ENCODE results near the gene ATG2A. TPM values are rescaled to one million over a fixed set of nuclear protein-coding genes. Genes with fewer than 3 reads are reported as not detected.

Gene ATG2A
- polyA plus RNA-seq, 4 donors, result 18.0 to 35.7 (median 24.7) TPM

- Histone ChIP-seq H3K27ac (ENCODE audit: low read depth in 1 of 3, low read length in 2 of 3) (peak overlapping the region; percentile 77 to 89 (median 82)), H3K4me1 (ENCODE audit: control insufficient read depth in 3 of 3, insufficient read depth in 2 of 3, low read depth in 1 of 3, low read length in 2 of 3) (peaks cover 3 to 64% (median 8%) of the 10 kb centered on the region in 3 donors), H3K27me3 (ENCODE audit: control insufficient read depth in 3 of 3, insufficient read depth in 3 of 3, low read length in 3 of 3) (no peaks in the 10 kb centered on the region), H3K9me3 (ENCODE audit: control insufficient read depth in 2 of 2, insufficient read depth in 1 of 2, low read depth in 1 of 2, low read length in 1 of 2) (no peaks in the 10 kb centered on the region), H3K36me3 (ENCODE audit: control insufficient read depth in 3 of 3, insufficient read depth in 2 of 3, low read depth in 1 of 3, low read length in 3 of 3) (peaks cover 0 to 27% (median 2%) of the 10 kb centered on the region in 3 donors), H3K4me3 (ENCODE audit: low read depth in 1 of 3, low read length in 3 of 3) (peak overlapping the region; percentile 50 to 87 (median 65))
- FAIRE-seq (no peak), DNase-seq (no peak)
- 19 to 25% (median 20%) methylated on average over 9 of the region's 9 CpGs for WGBS, 3 donors
These were observed 71.8 kb downstream of the ATG2A start for GRCh38 chr11:64845129-64845775.

Other genes with a start within 250 kb of the ATG2A start
- gene NRXN2, start 194.0 kb downstream of the ATG2A start, polyA plus RNA-seq, result 1 to 10 TPM in 3 of 4 donors, under 1 TPM in 1; 0.45 to 8.9 (median 2.7) TPM
- 10 to 100 TPM in 1 of 4 donors, 1 to 10 TPM in 3; 2.9 to 14.6 (median 4.1) TPM for gene RASGRP2, start 173.1 kb downstream of the ATG2A start, polyA plus RNA-seq
- gene PYGM, start 157.2 kb downstream of the ATG2A start, polyA plus RNA-seq, result 1 to 10 TPM in 3 of 4 donors, under 1 TPM in 1; 0.54 to 1.5 (median 1.1) TPM
- 100 to 1,000 TPM in 1 of 4 donors, 10 to 100 TPM in 3; 69.8 to 328 (median 83.5) TPM for gene SF1, start 138.7 kb downstream of the ATG2A start, polyA plus RNA-seq
- gene MAP4K2, start 114.0 kb downstream of the ATG2A start, polyA plus RNA-seq, result 10 to 100 TPM in 2 of 4 donors, 1 to 10 TPM in 2; 9.2 to 13.6 (median 9.9) TPM
- 10 to 100 TPM; 17.6 to 28.3 (median 25.2) TPM for gene MEN1, start 106.7 kb downstream of the ATG2A start, polyA plus RNA-seq
- 10 to 100 TPM in 3 of 4 donors, 1 to 10 TPM in 1; 8.3 to 36.5 (median 19.5) TPM for gene CDC42BPG, start 72.6 kb downstream of the ATG2A start, polyA plus RNA-seq
- 10 to 100 TPM; 31.3 to 94.0 (median 34.5) TPM for gene EHD1, start 38.6 kb downstream of the ATG2A start, polyA plus RNA-seq
- gene PPP2R5B, start 7.5 kb upstream of the ATG2A start, polyA plus RNA-seq, result 10 to 100 TPM in 3 of 4 donors, 1 to 10 TPM in 1; 8.2 to 15.9 (median 13.6) TPM
- gene GPHA2, start 18.7 kb upstream of the ATG2A start, polyA plus RNA-seq, result under 1 TPM in 2 of 4 donors, not detected in 2; 0.13 to 0.19 TPM
- under 1 TPM in 1 of 4 donors, not detected in 3; 0.25 TPM for gene MAJIN, start 54.9 kb upstream of the ATG2A start, polyA plus RNA-seq
- 10 to 100 TPM in 2 of 4 donors, 1 to 10 TPM in 2; 8.1 to 22.7 (median 10.9) TPM for gene BATF2, start 79.8 kb upstream of the ATG2A start, polyA plus RNA-seq
- gene ARL2, start 97.0 kb upstream of the ATG2A start, polyA plus RNA-seq, result 100 to 1,000 TPM in 1 of 4 donors, 10 to 100 TPM in 3; 72.0 to 121 (median 85.9) TPM
- gene SNX15, start 110.2 kb upstream of the ATG2A start, polyA plus RNA-seq, result 10 to 100 TPM; 23.2 to 46.6 (median 31.0) TPM
- 10 to 100 TPM in 2 of 4 donors, 1 to 10 TPM in 2; 6.9 to 18.1 (median 9.0) TPM for gene SAC3D1, start 124.0 kb upstream of the ATG2A start, polyA plus RNA-seq
- gene NAALADL1, start 141.3 kb upstream of the ATG2A start, polyA plus RNA-seq, result 100 to 1,000 TPM in 2 of 4 donors, 10 to 100 TPM in 2; 26.5 to 436 (median 104) TPM
- gene CDCA5, start 166.8 kb upstream of the ATG2A start, polyA plus RNA-seq, result 10 to 100 TPM in 2 of 4 donors, 1 to 10 TPM in 1, under 1 TPM in 1; 0.54 to 19.3 (median 8.8) TPM
- 10 to 100 TPM; 40.5 to 65.8 (median 53.7) TPM for gene ZFPL1, start 167.0 kb upstream of the ATG2A start, polyA plus RNA-seq
- 100 to 1,000 TPM; 111 to 159 (median 136) TPM for gene VPS51, start 179.0 kb upstream of the ATG2A start, polyA plus RNA-seq
- 10 to 100 TPM; 21.1 to 64.6 (median 40.3) TPM for gene TM7SF2, start 194.7 kb upstream of the ATG2A start, polyA plus RNA-seq
- 10 to 100 TPM in 3 of 4 donors, 1 to 10 TPM in 1; 7.7 to 13.6 (median 13.0) TPM for gene ZNHIT2, start 200.5 kb upstream of the ATG2A start, polyA plus RNA-seq
- 1,000 to 10,000 TPM in 2 of 4 donors, 100 to 1,000 TPM in 2; 960 to 1,177 (median 1,066) TPM for gene FAU, start 204.9 kb upstream of the ATG2A start, polyA plus RNA-seq
- gene MRPL49, start 205.1 kb upstream of the ATG2A start, polyA plus RNA-seq, result 10 to 100 TPM; 35.2 to 65.7 (median 50.6) TPM
- 10 to 100 TPM; 10.5 to 34.4 (median 19.5) TPM for gene SYVN1, start 217.3 kb upstream of the ATG2A start, polyA plus RNA-seq